GM23338 (cell line): ENCODE data around the gene RASSF6.

ENCODE experiments used
- CREB1 ChIP-seq: fragments of 250-450 bp; sonication (Bioruptor Pico); IDR thresholded peaks from 2 replicates; pipeline ENCODE4 v1.5.0; 2020; ENCODE audit warnings: low read depth, mild to moderate bottlenecking, moderate library complexity
- CTCF ChIP-seq, 2 experiments: fragments of 200-600 bp in 1 of 2; sonication (generic) in 1 of 2; conservative IDR thresholded peaks; 2 replicates each; pipeline versions ENCODE4 v1.5.1 to v1.6.1; 2016 to 2017; ENCODE audit warnings: antibody characterized with exemption in 2 of 2, low read depth in 2 of 2, mild to moderate bottlenecking in 2 of 2, moderate library complexity in 1 of 2
- EZH2 ChIP-seq: fragments of 200-600 bp; sonication (generic); IDR thresholded peaks from one replicate; pipeline ENCODE4 v1.8.0; 2017; ENCODE audit warnings: antibody characterized with exemption, mild to moderate bottlenecking, low read depth; ENCODE audit not compliant: unreplicated experiment
- EZH2phosphoT487 ChIP-seq: fragments of 200-600 bp; sonication (generic); IDR thresholded peaks from one replicate; pipeline ENCODE4 v1.8.1; 2018; ENCODE audit warnings: antibody characterized with exemption; ENCODE audit not compliant: unreplicated experiment
- JUNB ChIP-seq: IDR thresholded peaks from one replicate; pipeline ENCODE4 v1.6.1; 2016; ENCODE audit warnings: antibody characterized with exemption; ENCODE audit not compliant: unreplicated experiment
- POLR2AphosphoS5 ChIP-seq: IDR thresholded peaks from 2 replicates; pipeline ENCODE4 v1.6.1; 2016; ENCODE audit warnings: antibody characterized with exemption, low read depth
- STAT1 ChIP-seq: IDR thresholded peaks from one replicate; pipeline ENCODE4 v1.6.1; 2016; ENCODE audit warnings: antibody characterized with exemption; ENCODE audit not compliant: unreplicated experiment
- ZNF331 ChIP-seq: fragments of 250-450 bp; sonication (Bioruptor Pico); IDR thresholded peaks from 2 replicates; pipeline ENCODE4 v1.5.0; 2020; ENCODE audit warnings: low read depth, mild to moderate bottlenecking, moderate library complexity
- TF ChIP-seq, protein P1 (sequence below): IDR thresholded peaks from one replicate; pipeline ENCODE4 v1.6.1; 2018; ENCODE audit warnings: antibody characterized with exemption; ENCODE audit not compliant: unreplicated experiment

DNA sequence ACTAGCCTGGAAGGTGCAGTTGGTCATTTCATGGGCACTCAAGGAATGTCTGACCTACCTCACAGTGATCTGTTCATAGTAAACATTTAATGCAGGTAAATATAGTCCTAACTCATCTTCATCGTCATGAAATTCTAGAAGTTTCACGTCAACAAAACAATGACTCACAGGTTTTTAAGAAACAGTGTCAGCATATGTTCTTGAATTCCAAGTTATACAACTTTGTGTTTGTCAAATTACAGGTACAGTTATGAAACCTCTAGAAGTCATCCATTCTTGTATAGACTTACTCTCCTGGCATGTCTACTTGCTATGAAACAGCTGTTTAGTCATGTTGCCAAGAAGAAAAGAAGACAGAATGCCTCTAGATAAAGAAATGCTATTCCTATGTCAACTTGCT lies 92.1 kb downstream of the RASSF6 start:
- TF ChIP-seq CTCF (conservative IDR thresholded peaks at IDR 0.05; ENCODE audit: low read depth in 2 of 2) = no peak
- TF ChIP-seq POLR2AphosphoS5 = no peak
- TF ChIP-seq, protein P1, sequence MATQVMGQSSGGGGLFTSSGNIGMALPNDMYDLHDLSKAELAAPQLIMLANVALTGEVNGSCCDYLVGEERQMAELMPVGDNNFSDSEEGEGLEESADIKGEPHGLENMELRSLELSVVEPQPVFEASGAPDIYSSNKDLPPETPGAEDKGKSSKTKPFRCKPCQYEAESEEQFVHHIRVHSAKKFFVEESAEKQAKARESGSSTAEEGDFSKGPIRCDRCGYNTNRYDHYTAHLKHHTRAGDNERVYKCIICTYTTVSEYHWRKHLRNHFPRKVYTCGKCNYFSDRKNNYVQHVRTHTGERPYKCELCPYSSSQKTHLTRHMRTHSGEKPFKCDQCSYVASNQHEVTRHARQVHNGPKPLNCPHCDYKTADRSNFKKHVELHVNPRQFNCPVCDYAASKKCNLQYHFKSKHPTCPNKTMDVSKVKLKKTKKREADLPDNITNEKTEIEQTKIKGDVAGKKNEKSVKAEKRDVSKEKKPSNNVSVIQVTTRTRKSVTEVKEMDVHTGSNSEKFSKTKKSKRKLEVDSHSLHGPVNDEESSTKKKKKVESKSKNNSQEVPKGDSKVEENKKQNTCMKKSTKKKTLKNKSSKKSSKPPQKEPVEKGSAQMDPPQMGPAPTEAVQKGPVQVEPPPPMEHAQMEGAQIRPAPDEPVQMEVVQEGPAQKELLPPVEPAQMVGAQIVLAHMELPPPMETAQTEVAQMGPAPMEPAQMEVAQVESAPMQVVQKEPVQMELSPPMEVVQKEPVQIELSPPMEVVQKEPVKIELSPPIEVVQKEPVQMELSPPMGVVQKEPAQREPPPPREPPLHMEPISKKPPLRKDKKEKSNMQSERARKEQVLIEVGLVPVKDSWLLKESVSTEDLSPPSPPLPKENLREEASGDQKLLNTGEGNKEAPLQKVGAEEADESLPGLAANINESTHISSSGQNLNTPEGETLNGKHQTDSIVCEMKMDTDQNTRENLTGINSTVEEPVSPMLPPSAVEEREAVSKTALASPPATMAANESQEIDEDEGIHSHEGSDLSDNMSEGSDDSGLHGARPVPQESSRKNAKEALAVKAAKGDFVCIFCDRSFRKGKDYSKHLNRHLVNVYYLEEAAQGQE = no peak
- no peak for TF ChIP-seq EZH2phosphoT487
- TF ChIP-seq CREB1 (CRISPR knock-in tag) = no peak
- no peak for TF ChIP-seq EZH2
- TF ChIP-seq ZNF331 (CRISPR knock-in tag) = no peak
- no peak for TF ChIP-seq STAT1
- no peak for TF ChIP-seq JUNB
